H9 (cell line): ENCODE results near the gene CARD19. TPM values are rescaled to one million over a fixed set of nuclear protein-coding genes. Genes with fewer than 3 reads are reported as not detected.

ENCODE experiments used
- DNase-seq: peaks from one replicate; pipeline ENCODE4 v3.0.0-alpha.2; 2017
- H2AFZ ChIP-seq: one replicate; pipeline ENCODE4 v1.6.1; 2013; ENCODE audit warnings: mild to moderate bottlenecking, low read length, control low read depth, moderate library complexity
- H2AK5ac ChIP-seq: 2 replicates; pipeline ENCODE4 v1.6.1; 2013; ENCODE audit warnings: low read length, control low read depth, mixed read lengths; ENCODE audit not compliant: insufficient read length
- H2BK120ac ChIP-seq: one replicate; pipeline ENCODE4 v1.6.1; 2013; ENCODE audit warnings: low read depth, mild to moderate bottlenecking, low read length, control low read depth, inconsistent platforms; ENCODE audit not compliant: poor library complexity, severe bottlenecking
- H2BK12ac ChIP-seq: 2 replicates; pipeline ENCODE4 v1.6.1; 2013; ENCODE audit warnings: low read length, control low read depth, mixed read lengths, low read depth; ENCODE audit not compliant: insufficient read length
- H2BK15ac ChIP-seq: 2 replicates; pipeline ENCODE4 v1.6.1; 2013; ENCODE audit warnings: low read depth, low read length, control low read depth
- H2BK20ac ChIP-seq: one replicate; pipeline ENCODE4 v1.6.1; 2013; ENCODE audit warnings: low read depth, mild to moderate bottlenecking, low read length, control low read depth, inconsistent platforms; ENCODE audit not compliant: poor library complexity, severe bottlenecking
- H2BK5ac ChIP-seq: 2 replicates; pipeline ENCODE4 v1.6.1; 2013; ENCODE audit warnings: low read length, control low read depth, mixed read lengths; ENCODE audit not compliant: insufficient read length
- H3K14ac ChIP-seq: 2 replicates; pipeline ENCODE4 v1.6.1; 2013; ENCODE audit warnings: low read length, control low read depth; ENCODE audit not compliant: insufficient read depth
- H3K18ac ChIP-seq: 2 replicates; pipeline ENCODE4 v1.6.1; 2013; ENCODE audit warnings: low read depth, mild to moderate bottlenecking, mixed read lengths, low read length, control low read depth; ENCODE audit not compliant: insufficient read length
- H3K23ac ChIP-seq: 2 replicates; pipeline ENCODE4 v1.6.1; 2013; ENCODE audit warnings: low read length, control low read depth, mixed read lengths, low read depth; ENCODE audit not compliant: insufficient read length
- H3K23me2 ChIP-seq: 2 replicates; pipeline ENCODE4 v1.6.1; 2013; ENCODE audit warnings: low read depth, mild to moderate bottlenecking, mixed read lengths, low read length, control low read depth; ENCODE audit not compliant: insufficient read length, poor library complexity, severe bottlenecking
- H3K27ac ChIP-seq: 2 replicates; pipeline ENCODE4 v1.5.1; 2013; ENCODE audit warnings: low read length, control low read depth, mixed read lengths, low read depth; ENCODE audit not compliant: insufficient read length
- H3K27me3 ChIP-seq: 2 replicates; pipeline ENCODE4 v1.6.1; 2013; ENCODE audit warnings: low read length, control low read depth, inconsistent platforms; ENCODE audit not compliant: insufficient read depth
- H3K4ac ChIP-seq: 2 replicates; pipeline ENCODE4 v1.6.1; 2013; ENCODE audit warnings: low read depth, mild to moderate bottlenecking, control low read depth, inconsistent platforms, low read length, moderate library complexity
- H3K4me1 ChIP-seq: 2 replicates; pipeline ENCODE4 v1.6.1; 2013; ENCODE audit warnings: low read length, control low read depth, inconsistent platforms; ENCODE audit not compliant: insufficient read depth
- H3K4me2 ChIP-seq: 2 replicates; pipeline ENCODE4 v1.6.1; 2013; ENCODE audit warnings: low read length, control low read depth, mixed read lengths; ENCODE audit not compliant: insufficient read length, insufficient read depth
- H3K56ac ChIP-seq: 2 replicates; pipeline ENCODE4 v1.6.1; 2013; ENCODE audit warnings: low read depth, mild to moderate bottlenecking, mixed read lengths, low read length, control low read depth; ENCODE audit not compliant: insufficient read length
- H3K79me1 ChIP-seq: 2 replicates; pipeline ENCODE4 v1.6.1; 2013; ENCODE audit warnings: low read depth, mild to moderate bottlenecking, moderate library complexity, low read length, control low read depth, inconsistent platforms; ENCODE audit not compliant: insufficient read depth, poor library complexity, severe bottlenecking
- H3K79me2 ChIP-seq: 2 replicates; pipeline ENCODE4 v1.6.1; 2013; ENCODE audit warnings: low read length, control low read depth, inconsistent platforms; ENCODE audit not compliant: insufficient read depth
- H3K9ac ChIP-seq: 2 replicates; pipeline ENCODE4 v1.6.1; 2013; ENCODE audit warnings: low read length, control low read depth, mixed read lengths; ENCODE audit not compliant: insufficient read length; ENCODE audit errors: extremely low read depth
- H3K9me3 ChIP-seq: one replicate; pipeline ENCODE4 v1.6.1; 2013; ENCODE audit warnings: low read depth, low read length, inconsistent platforms; ENCODE audit not compliant: control insufficient read depth
- H3T11ph ChIP-seq: one replicate; pipeline ENCODE4 v1.6.1; 2013; ENCODE audit warnings: mild to moderate bottlenecking, low read length, control low read depth, inconsistent platforms
- H4K20me1 ChIP-seq: one replicate; pipeline ENCODE4 v1.6.1; 2013; ENCODE audit not compliant: control insufficient read depth, insufficient read length, insufficient read depth
- H4K5ac ChIP-seq: 2 replicates; pipeline ENCODE4 v1.6.1; 2013; ENCODE audit warnings: low read depth, mild to moderate bottlenecking, mixed read lengths, low read length, control low read depth; ENCODE audit not compliant: insufficient read length
- H4K8ac ChIP-seq: replicated peaks from 2 replicates; pipeline ENCODE4 v1.6.1; 2013; ENCODE audit warnings: low read length, control low read depth, mixed read lengths, low read depth; ENCODE audit not compliant: insufficient read length
- H4K91ac ChIP-seq: 2 replicates; pipeline ENCODE4 v1.6.1; 2013; ENCODE audit warnings: low read depth, mild to moderate bottlenecking, moderate library complexity, mixed read lengths, low read length, control low read depth; ENCODE audit not compliant: insufficient read length
- H3K27ac Mint-ChIP-seq, 3 experiments: 2 replicates in 2 of 3; 3 replicates in 1 of 3; pipeline ENCODE4 v1.8.0; 2020 to 2021; ENCODE audit warnings: mixed read lengths in 3 of 3, mild to moderate bottlenecking in 1 of 3, moderate library complexity in 1 of 3
- H3K27me3 Mint-ChIP-seq: 2 replicates; pipeline ENCODE4 v1.8.0; 2021; ENCODE audit warnings: low read depth, mild to moderate bottlenecking, moderate library complexity, mixed read lengths
- H3K36me3 Mint-ChIP-seq, 3 experiments: 2 replicates in 2 of 3; 3 replicates in 1 of 3; pipeline ENCODE4 v1.8.0; 2020 to 2021; ENCODE audit warnings: low read depth in 3 of 3, mixed read lengths in 3 of 3; ENCODE audit not compliant: insufficient read depth in 1 of 3
- H3K4me1 Mint-ChIP-seq, 2 experiments: 2 replicates each; pipeline ENCODE4 v1.8.0; 2020; ENCODE audit warnings: mixed read lengths in 2 of 2
- H3K4me3 Mint-ChIP-seq, 2 experiments: 2 replicates in 1 of 2; 3 replicates in 1 of 2; pipeline ENCODE4 v1.8.0; 2020 to 2021; ENCODE audit warnings: mild to moderate bottlenecking in 2 of 2, mixed read lengths in 2 of 2, moderate library complexity in 1 of 2
- H3K9me3 Mint-ChIP-seq, 2 experiments: 2 replicates in 1 of 2; 3 replicates in 1 of 2; pipeline ENCODE4 v1.8.0; 2020; ENCODE audit warnings: mild to moderate bottlenecking in 2 of 2, mixed read lengths in 2 of 2, moderate library complexity in 1 of 2
- WGBS: extraction: QIAGEN DNeasy Blood & Tissue Kit; methylation state at CpG from one replicate; pipeline ENCODE4 v1.1.7; 2013; ENCODE audit warnings: missing lambda C conversion rate, low lambda C conversion rate, mixed read lengths; ENCODE audit not compliant: insufficient read length; ENCODE audit errors: extremely low coverage; 5-methylcytosine and 5-hydroxymethylcytosine counted together
- total RNA-seq: library from RNA; stranded (reverse); gene quantifications from 2 replicates; pipeline ENCODE4 v1.2.1, GENCODE V29; 2021
- TF ChIP-seq, protein P1 (sequence below): fragments of 200-600 bp; sonication (generic); conservative IDR thresholded peaks from 3 replicates; pipeline ENCODE4 v1.8.0; 2021; ENCODE audit warnings: antibody characterized with exemption, mild to moderate bottlenecking

CARD19 gene
- total RNA-seq, 1 experiment from 2014 or later, result 21.4 TPM

- Histone ChIP-seq H2BK20ac (no peak overlapping the region), H4K8ac (no peak overlapping the region), H3K9ac (no peak overlapping the region), H3K79me1 (no peaks in the 10 kb centered on the region), H2BK120ac (no peak overlapping the region), H3T11ph (no peak overlapping the region), H4K91ac (no peak overlapping the region), H3K18ac (no peak overlapping the region), H2BK15ac (no peak overlapping the region), H3K23me2 (no peaks in the 10 kb centered on the region), H2AK5ac (no peak overlapping the region), H3K9me3 (no peaks in the 10 kb centered on the region), H3K4me1 (no peaks in the 10 kb centered on the region), H3K23ac (no peak overlapping the region), H3K27me3 (no peaks in the 10 kb centered on the region), H3K4ac (no peak overlapping the region), H3K27ac (no peak overlapping the region), H4K20me1 (no peaks in the 10 kb centered on the region), H3K14ac (no peak overlapping the region), H3K4me2 (no peak overlapping the region), H2BK12ac (no peak overlapping the region), H3K79me2 (no peaks in the 10 kb centered on the region), H3K56ac (no peak overlapping the region), H2BK5ac (no peak overlapping the region), H4K5ac (no peak overlapping the region), H2AFZ (no peak overlapping the region)
- H3K4me3 Mint-ChIP-seq, result no peak overlapping the region
- H3K9me3 Mint-ChIP-seq, result no peaks in the 10 kb centered on the region
- no peaks in the 10 kb centered on the region; the same call in 1 of the 2 replicates for H3K27me3 Mint-ChIP-seq
- H3K27ac Mint-ChIP-seq, result no peak overlapping the region
- H3K36me3 Mint-ChIP-seq, result peaks cover 4 to 17% (median 15%) of the 10 kb centered on the region in 3 experiments; a peak in 5 of 7 replicates
- peak; percentile 23 for DNase-seq
- WGBS, result no CpG with 5 or more reads among the region's 14 CpGs
- TF ChIP-seq, protein P1, sequence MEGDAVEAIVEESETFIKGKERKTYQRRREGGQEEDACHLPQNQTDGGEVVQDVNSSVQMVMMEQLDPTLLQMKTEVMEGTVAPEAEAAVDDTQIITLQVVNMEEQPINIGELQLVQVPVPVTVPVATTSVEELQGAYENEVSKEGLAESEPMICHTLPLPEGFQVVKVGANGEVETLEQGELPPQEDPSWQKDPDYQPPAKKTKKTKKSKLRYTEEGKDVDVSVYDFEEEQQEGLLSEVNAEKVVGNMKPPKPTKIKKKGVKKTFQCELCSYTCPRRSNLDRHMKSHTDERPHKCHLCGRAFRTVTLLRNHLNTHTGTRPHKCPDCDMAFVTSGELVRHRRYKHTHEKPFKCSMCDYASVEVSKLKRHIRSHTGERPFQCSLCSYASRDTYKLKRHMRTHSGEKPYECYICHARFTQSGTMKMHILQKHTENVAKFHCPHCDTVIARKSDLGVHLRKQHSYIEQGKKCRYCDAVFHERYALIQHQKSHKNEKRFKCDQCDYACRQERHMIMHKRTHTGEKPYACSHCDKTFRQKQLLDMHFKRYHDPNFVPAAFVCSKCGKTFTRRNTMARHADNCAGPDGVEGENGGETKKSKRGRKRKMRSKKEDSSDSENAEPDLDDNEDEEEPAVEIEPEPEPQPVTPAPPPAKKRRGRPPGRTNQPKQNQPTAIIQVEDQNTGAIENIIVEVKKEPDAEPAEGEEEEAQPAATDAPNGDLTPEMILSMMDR, result no peak
- H3K4me1 Mint-ChIP-seq, result peaks cover 10 to 28% of the 10 kb centered on the region in 2 experiments
Measured at GRCh38 chr9:93122721-93123221, 26.8 kb downstream of the CARD19 start.
